ENCODE results near the gene RCSD1.
A peak's percentile ranks its signal among the peaks of the same experiment; 100 is the strongest.

RCSD1 gene

GRCh38 chr1:167618366-167618765 lies 11.7 kb upstream of the RCSD1 start:
- no peak for DNase-seq

GRCh38 chr1:167618789-167619188 lies 11.2 kb upstream of the RCSD1 start:
- DNase-seq: peak in 1 of 4 experiments; percentile 42

GRCh38 chr1:167620002-167620401 lies 10.0 kb upstream of the RCSD1 start:
- DNase-seq: no peak

GRCh38 chr1:167621780-167622313 lies 8.2 kb upstream of the RCSD1 start:
- DNase-seq: no peak

- peak in 2 of 4 experiments; percentile 42 to 61 for DNase-seq
These were observed 6.1 kb upstream of the RCSD1 start for GRCh38 chr1:167623951-167624350.

GRCh38 chr1:167625040-167625823 lies 4.8 kb upstream of the RCSD1 start:
- no peak for DNase-seq

- DNase-seq: peak; percentile 66 to 82 (median 80)
These were observed 2.5 kb upstream of the RCSD1 start for GRCh38 chr1:167627615-167627864.

- DNase-seq: peak in 2 of 4 experiments; percentile 30 to 35
These were observed 2.0 kb upstream of the RCSD1 start for GRCh38 chr1:167627865-167628641.

GRCh38 chr1:167628741-167629515 lies 1.1 kb upstream of the RCSD1 start:
- DNase-seq: peak; percentile 16 to 46 (median 26)

- peak; percentile 50 to 73 (median 66) for DNase-seq
These were observed 745 bp downstream of the RCSD1 start for GRCh38 chr1:167630568-167631385.

GRCh38 chr1:167631386-167631935 lies 1.4 kb downstream of the RCSD1 start:
- peak in 1 of 4 experiments; percentile 26 for DNase-seq

- peak; percentile 61 to 77 (median 72) for DNase-seq
These were observed 2.0 kb downstream of the RCSD1 start for GRCh38 chr1:167631936-167632614.

- DNase-seq: no peak
These were observed 3.4 kb downstream of the RCSD1 start for GRCh38 chr1:167633258-167633944.

GRCh38 chr1:167634435-167634834 lies 4.4 kb downstream of the RCSD1 start:
- no peak for DNase-seq

- DNase-seq: no peak
These were observed 5.2 kb downstream of the RCSD1 start for GRCh38 chr1:167635156-167635648.

GRCh38 chr1:167635941-167636340 lies 5.9 kb downstream of the RCSD1 start:
- no peak for DNase-seq

- DNase-seq: no peak
These were observed 8.0 kb downstream of the RCSD1 start for GRCh38 chr1:167638064-167638463.

- DNase-seq: no peak
These were observed 10.0 kb downstream of the RCSD1 start for GRCh38 chr1:167640051-167640450.

- DNase-seq: no peak
These were observed 11.9 kb downstream of the RCSD1 start for GRCh38 chr1:167641786-167642500.

GRCh38 chr1:167642501-167642826 lies 12.4 kb downstream of the RCSD1 start:
- no peak for DNase-seq

Measured in suppressor macrophage (primary cell).